HEK293 (cell line): ENCODE data around the gene KRTAP10-12.

Source experiments
- CTCF ChIA-PET: fragments of 350-600 bp; formaldehyde crosslinking; extraction: SDS; loops from one replicate; lab custom pipeline; 2021; ENCODE audit warnings: antibody characterized with exemption; lab: Yijun Ruan, JAX
- POLR2A ChIA-PET: fragments of 300-600 bp; formaldehyde crosslinking; extraction: SDS; loops from one replicate; lab custom pipeline; 2020; ENCODE audit warnings: antibody characterized with exemption, inconsistent platforms; lab: Yijun Ruan, JAX
- H3K27ac ChIP-seq: fragments of 200-500 bp; sonication (Bioruptor generic); 2 replicates; pipeline ENCODE4 v1.5.1; 2014; ENCODE audit warnings: low read depth, low read length, control low read depth, inconsistent platforms; ENCODE audit errors: extremely low read depth
- H3K36me3 ChIP-seq, 2 experiments: fragments of 200-500 bp in 1 of 2; sonication (Bioruptor generic) in 1 of 2; 1 replicate in 1 of 2; 2 replicates in 1 of 2; pipeline ENCODE4 v1.5.1; 2014 to 2017; ENCODE audit warnings: inconsistent platforms in 2 of 2, low read length in 2 of 2; ENCODE audit not compliant: control insufficient read depth in 2 of 2, insufficient read depth in 1 of 2
- H3K4me1 ChIP-seq: fragments of 200-500 bp; sonication (Bioruptor generic); 2 replicates; pipeline ENCODE4 v1.5.1; 2014; ENCODE audit warnings: mild to moderate bottlenecking, low read length, inconsistent platforms; ENCODE audit not compliant: control insufficient read depth, insufficient read depth
- H3K4me3 ChIP-seq: 2 replicates; pipeline ENCODE4 v1.5.1; 2011; ENCODE audit warnings: low read depth, mild to moderate bottlenecking, control low read depth, low read length, moderate library complexity
- H3K9me3 ChIP-seq: fragments of 200-500 bp; sonication (Bioruptor generic); 2 replicates; pipeline ENCODE4 v1.5.1; 2014; ENCODE audit warnings: low read depth, low read length, inconsistent platforms; ENCODE audit not compliant: control insufficient read depth, insufficient read depth
- GLI2 ChIP-seq: fragments of 450-650 bp; formaldehyde crosslinking; IDR thresholded peaks from 2 replicates; pipeline ENCODE4; 2017; ENCODE audit warnings: missing biosample characterization, missing genetic modification characterization, low read depth, borderline replicate concordance
- PATZ1 ChIP-seq: fragments of 450-650 bp; formaldehyde crosslinking; IDR thresholded peaks from 2 replicates; pipeline ENCODE4 v1.5.1; 2016; ENCODE audit warnings: missing biosample characterization, missing genetic modification characterization
- SALL2 ChIP-seq: fragments of 450-650 bp; formaldehyde crosslinking; IDR thresholded peaks from 2 replicates; pipeline ENCODE4 v1.5.0; 2017; ENCODE audit warnings: missing biosample characterization, mild to moderate bottlenecking, missing genetic modification characterization, borderline replicate concordance
- ZFP41 ChIP-seq: fragments of 450-650 bp; formaldehyde crosslinking; IDR thresholded peaks from 2 replicates; pipeline ENCODE4 v1.5.1; 2016; ENCODE audit warnings: missing biosample characterization, missing genetic modification characterization, borderline replicate concordance
- ZNF133 ChIP-seq: fragments of 450-650 bp; formaldehyde crosslinking; IDR thresholded peaks from 2 replicates; pipeline ENCODE4 v1.5.1; 2016; ENCODE audit warnings: missing biosample characterization, missing genetic modification characterization
- ZNF169 ChIP-seq: fragments of 450-650 bp; formaldehyde crosslinking; IDR thresholded peaks from 2 replicates; pipeline ENCODE4 v1.5.1; 2016; ENCODE audit warnings: missing biosample characterization, missing genetic modification characterization
- ZNF184 ChIP-seq: fragments of 450-650 bp; IDR thresholded peaks from 2 replicates; pipeline ENCODE4 v1.5.1; 2018; ENCODE audit warnings: missing biosample characterization, mild to moderate bottlenecking, missing genetic modification characterization
- ZNF19 ChIP-seq: fragments of 450-650 bp; formaldehyde crosslinking; IDR thresholded peaks from 2 replicates; pipeline ENCODE4; 2016; ENCODE audit warnings: missing biosample characterization, missing genetic modification characterization, low read depth
- ZNF2 ChIP-seq: fragments of 450-650 bp; formaldehyde crosslinking; IDR thresholded peaks from 2 replicates; pipeline ENCODE4 v1.5.1; 2016; ENCODE audit warnings: missing biosample characterization, missing genetic modification characterization
- ZNF248 ChIP-seq: fragments of 450-650 bp; formaldehyde crosslinking; IDR thresholded peaks from 2 replicates; pipeline ENCODE4 v1.5.1; 2017; ENCODE audit warnings: missing biosample characterization, missing genetic modification characterization
- ZNF274 ChIP-seq, 2 experiments: fragments of 200-500 bp in 1 of 2; fragments of 450-650 bp in 1 of 2; sonication (Bioruptor generic) in 1 of 2; formaldehyde crosslinking in 1 of 2; IDR thresholded peaks; 2 replicates each; pipeline versions ENCODE4 v1.5.1 to v1.6.1; 2014 to 2016; ENCODE audit warnings: borderline replicate concordance in 1 of 2, inconsistent platforms in 1 of 2, low read length in 1 of 2, missing biosample characterization in 1 of 2, missing genetic modification characterization in 1 of 2
- ZNF302 ChIP-seq: fragments of 450-650 bp; formaldehyde crosslinking; IDR thresholded peaks from 2 replicates; pipeline ENCODE4 v1.5.1; 2016; ENCODE audit warnings: missing biosample characterization, missing genetic modification characterization, low read depth
- ZNF366 ChIP-seq: fragments of 450-650 bp; formaldehyde crosslinking; conservative IDR thresholded peaks from 2 replicates; pipeline ENCODE4 v1.5.1; 2016; ENCODE audit warnings: missing biosample characterization, missing genetic modification characterization
- ZNF394 ChIP-seq: fragments of 450-650 bp; formaldehyde crosslinking; IDR thresholded peaks from 2 replicates; pipeline ENCODE4 v1.5.1; 2016; ENCODE audit warnings: missing biosample characterization, missing genetic modification characterization, mild to moderate bottlenecking, moderate library complexity, borderline replicate concordance
- ZNF404 ChIP-seq: fragments of 450-650 bp; formaldehyde crosslinking; IDR thresholded peaks from 2 replicates; pipeline ENCODE4 v1.5.1; 2017; ENCODE audit warnings: missing biosample characterization, missing genetic modification characterization
- ZNF449 ChIP-seq: fragments of 450-650 bp; formaldehyde crosslinking; IDR thresholded peaks from 2 replicates; pipeline ENCODE4 v1.5.1; 2017; ENCODE audit warnings: missing biosample characterization, mild to moderate bottlenecking, missing genetic modification characterization, moderate library complexity
- ZNF510 ChIP-seq: fragments of 450-650 bp; formaldehyde crosslinking; IDR thresholded peaks from 2 replicates; pipeline ENCODE4 v1.5.1; 2018; ENCODE audit warnings: mild to moderate bottlenecking, missing genetic modification characterization, missing biosample characterization; ENCODE audit not compliant: insufficient replicate concordance
- ZNF521 ChIP-seq: fragments of 450-650 bp; formaldehyde crosslinking; IDR thresholded peaks from 2 replicates; pipeline ENCODE4 v1.5.1; 2017; ENCODE audit warnings: missing biosample characterization, mild to moderate bottlenecking, missing genetic modification characterization
- ZNF596 ChIP-seq: fragments of 450-650 bp; IDR thresholded peaks from 2 replicates; pipeline ENCODE4 v1.5.0; 2018; ENCODE audit warnings: missing biosample characterization, mild to moderate bottlenecking, missing genetic modification characterization, moderate library complexity
- ZNF664 ChIP-seq: fragments of 450-650 bp; formaldehyde crosslinking; IDR thresholded peaks from 2 replicates; pipeline ENCODE4 v1.5.1; 2016; ENCODE audit warnings: missing biosample characterization, missing genetic modification characterization
- ZNF792 ChIP-seq: fragments of 450-650 bp; formaldehyde crosslinking; IDR thresholded peaks from 2 replicates; pipeline ENCODE4 v1.5.1; 2016; ENCODE audit warnings: missing biosample characterization, missing genetic modification characterization
- TF ChIP-seq, protein P1 (sequence below): fragments of 450-650 bp; formaldehyde crosslinking; conservative IDR thresholded peaks from 2 replicates; pipeline ENCODE4 v1.5.1; 2016; ENCODE audit warnings: low read depth, missing biosample characterization, missing genetic modification characterization
- TF ChIP-seq, protein P2 (sequence below): fragments of 450-650 bp; formaldehyde crosslinking; IDR thresholded peaks from 2 replicates; pipeline ENCODE4 v1.5.1; 2016; ENCODE audit warnings: missing biosample characterization, missing genetic modification characterization

The KRTAP10-12 gene

DNA sequence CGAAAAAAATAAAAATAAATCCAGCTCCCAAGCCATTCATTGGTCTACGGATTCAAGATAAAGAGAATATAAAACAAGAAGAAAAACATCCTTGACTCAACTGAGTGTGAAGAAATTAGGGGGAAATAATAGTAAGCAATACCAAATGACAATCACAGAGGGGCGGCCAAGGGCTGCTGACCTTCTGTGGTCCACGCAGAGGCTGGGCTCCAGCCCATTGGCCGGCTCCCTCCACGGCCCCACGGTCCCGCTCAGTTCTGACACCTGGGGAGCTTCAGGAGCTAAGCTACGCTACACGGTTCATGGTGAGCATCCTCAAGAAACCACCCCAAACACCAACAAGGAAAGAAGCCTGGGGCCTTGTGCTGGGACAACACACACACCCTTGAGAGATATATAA lies 400 bp upstream of the KRTAP10-12 start (continued):
- TF ChIP-seq, protein P1, sequence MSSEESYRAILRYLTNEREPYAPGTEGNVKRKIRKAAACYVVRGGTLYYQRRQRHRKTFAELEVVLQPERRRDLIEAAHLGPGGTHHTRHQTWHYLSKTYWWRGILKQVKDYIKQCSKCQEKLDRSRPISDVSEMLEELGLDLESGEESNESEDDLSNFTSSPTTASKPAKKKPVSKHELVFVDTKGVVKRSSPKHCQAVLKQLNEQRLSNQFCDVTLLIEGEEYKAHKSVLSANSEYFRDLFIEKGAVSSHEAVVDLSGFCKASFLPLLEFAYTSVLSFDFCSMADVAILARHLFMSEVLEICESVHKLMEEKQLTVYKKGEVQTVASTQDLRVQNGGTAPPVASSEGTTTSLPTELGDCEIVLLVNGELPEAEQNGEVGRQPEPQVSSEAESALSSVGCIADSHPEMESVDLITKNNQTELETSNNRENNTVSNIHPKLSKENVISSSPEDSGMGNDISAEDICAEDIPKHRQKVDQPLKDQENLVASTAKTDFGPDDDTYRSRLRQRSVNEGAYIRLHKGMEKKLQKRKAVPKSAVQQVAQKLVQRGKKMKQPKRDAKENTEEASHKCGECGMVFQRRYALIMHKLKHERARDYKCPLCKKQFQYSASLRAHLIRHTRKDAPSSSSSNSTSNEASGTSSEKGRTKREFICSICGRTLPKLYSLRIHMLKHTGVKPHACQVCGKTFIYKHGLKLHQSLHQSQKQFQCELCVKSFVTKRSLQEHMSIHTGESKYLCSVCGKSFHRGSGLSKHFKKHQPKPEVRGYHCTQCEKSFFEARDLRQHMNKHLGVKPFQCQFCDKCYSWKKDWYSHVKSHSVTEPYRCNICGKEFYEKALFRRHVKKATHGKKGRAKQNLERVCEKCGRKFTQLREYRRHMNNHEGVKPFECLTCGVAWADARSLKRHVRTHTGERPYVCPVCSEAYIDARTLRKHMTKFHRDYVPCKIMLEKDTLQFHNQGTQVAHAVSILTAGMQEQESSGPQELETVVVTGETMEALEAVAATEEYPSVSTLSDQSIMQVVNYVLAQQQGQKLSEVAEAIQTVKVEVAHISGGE: no peak
- TF ChIP-seq ZNF792 (tag by site-specific recombination) (no peak), ZNF302 (no peak), ZNF664 (tag by site-specific recombination) (no peak), ZNF394 (tag by site-specific recombination) (no peak), ZNF404 (tag by site-specific recombination) (no peak), ZNF133 (tag by site-specific recombination) (no peak), ZNF274 (IDR thresholded peaks at IDR 0.05; ENCODE audit: low read length) (no peak), ZNF274 (tag by site-specific recombination; IDR thresholded peaks at IDR 0.05; ENCODE audit: borderline replicate concordance) (no peak), ZNF596 (tag by site-specific recombination) (no peak), PATZ1 (tag by site-specific recombination) (no peak), GLI2 (tag by site-specific recombination) (no peak), ZNF2 (no peak), ZFP41 (no peak), ZNF510 (tag by site-specific recombination) (no peak)
- TF ChIP-seq, protein P2, sequence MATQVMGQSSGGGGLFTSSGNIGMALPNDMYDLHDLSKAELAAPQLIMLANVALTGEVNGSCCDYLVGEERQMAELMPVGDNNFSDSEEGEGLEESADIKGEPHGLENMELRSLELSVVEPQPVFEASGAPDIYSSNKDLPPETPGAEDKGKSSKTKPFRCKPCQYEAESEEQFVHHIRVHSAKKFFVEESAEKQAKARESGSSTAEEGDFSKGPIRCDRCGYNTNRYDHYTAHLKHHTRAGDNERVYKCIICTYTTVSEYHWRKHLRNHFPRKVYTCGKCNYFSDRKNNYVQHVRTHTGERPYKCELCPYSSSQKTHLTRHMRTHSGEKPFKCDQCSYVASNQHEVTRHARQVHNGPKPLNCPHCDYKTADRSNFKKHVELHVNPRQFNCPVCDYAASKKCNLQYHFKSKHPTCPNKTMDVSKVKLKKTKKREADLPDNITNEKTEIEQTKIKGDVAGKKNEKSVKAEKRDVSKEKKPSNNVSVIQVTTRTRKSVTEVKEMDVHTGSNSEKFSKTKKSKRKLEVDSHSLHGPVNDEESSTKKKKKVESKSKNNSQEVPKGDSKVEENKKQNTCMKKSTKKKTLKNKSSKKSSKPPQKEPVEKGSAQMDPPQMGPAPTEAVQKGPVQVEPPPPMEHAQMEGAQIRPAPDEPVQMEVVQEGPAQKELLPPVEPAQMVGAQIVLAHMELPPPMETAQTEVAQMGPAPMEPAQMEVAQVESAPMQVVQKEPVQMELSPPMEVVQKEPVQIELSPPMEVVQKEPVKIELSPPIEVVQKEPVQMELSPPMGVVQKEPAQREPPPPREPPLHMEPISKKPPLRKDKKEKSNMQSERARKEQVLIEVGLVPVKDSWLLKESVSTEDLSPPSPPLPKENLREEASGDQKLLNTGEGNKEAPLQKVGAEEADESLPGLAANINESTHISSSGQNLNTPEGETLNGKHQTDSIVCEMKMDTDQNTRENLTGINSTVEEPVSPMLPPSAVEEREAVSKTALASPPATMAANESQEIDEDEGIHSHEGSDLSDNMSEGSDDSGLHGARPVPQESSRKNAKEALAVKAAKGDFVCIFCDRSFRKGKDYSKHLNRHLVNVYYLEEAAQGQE (tag by site-specific recombination): no peak

DNA sequence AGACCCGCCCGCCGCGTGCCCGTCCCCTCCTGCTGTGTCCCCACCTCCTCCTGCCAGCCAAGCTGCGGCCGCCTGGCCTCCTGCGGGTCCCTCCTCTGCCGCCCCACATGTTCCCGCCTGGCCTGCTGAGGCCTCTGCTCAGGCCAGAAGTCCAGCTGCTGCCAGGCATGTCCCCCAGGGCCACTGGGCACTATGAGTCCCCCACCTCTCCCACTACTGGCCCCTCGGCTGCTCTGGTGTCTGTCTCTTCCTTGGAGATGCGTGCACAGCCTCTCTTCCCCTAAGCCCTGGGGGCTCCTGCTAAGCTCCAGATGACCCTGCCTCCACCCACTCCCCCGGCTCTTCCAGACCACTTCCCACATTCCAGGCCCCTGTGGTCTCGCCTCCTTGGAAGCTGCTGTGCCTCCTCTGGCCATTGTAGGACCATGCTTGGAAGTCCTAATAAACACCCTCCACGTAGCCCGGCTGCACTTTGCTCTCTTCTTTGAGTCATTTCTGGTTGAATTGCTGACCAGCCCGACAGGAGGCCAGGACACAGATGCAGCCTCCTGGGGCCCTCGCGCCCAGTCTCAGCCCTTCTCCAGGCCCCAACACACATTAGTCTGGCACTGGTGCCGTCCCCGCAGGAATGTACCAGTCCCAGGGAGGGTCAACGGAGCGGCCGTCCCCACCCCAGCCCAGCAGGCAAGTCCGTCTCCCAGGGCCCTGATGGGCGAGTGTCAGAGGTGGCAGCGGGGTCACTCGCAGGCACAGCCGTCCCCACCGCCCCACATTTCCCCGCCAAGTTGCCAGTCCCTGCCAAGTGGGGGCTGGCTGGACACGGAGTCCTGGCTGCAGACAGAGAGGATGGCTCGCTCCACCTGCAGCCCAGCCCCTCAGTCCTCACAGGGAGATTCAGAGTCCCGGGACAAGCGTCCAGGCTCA lies 1.1 kb downstream of the KRTAP10-12 start:
- CTCF ChIA-PET: interaction anchor here (0.7 kb wide), 1 partner anchor 175 kb away, joined by 3 read pairs; no protein-coding TSS in a partner anchor
- POLR2A ChIA-PET: no interaction called here
- Histone ChIP-seq H3K4me1 (no peaks in the 10 kb centered on the region), H3K36me3 (no peaks in the 10 kb centered on the region), H3K27ac (no peak overlapping the region), H3K9me3 (no peaks in the 10 kb centered on the region; the same call in 1 of the 2 replicates), H3K4me3 (no peak overlapping the region)
- TF ChIP-seq SALL2 (no peak), ZNF19 (no peak), ZNF184 (tag by site-specific recombination) (no peak), ZNF521 (tag by site-specific recombination) (no peak), ZNF169 (tag by site-specific recombination) (no peak), ZNF248 (tag by site-specific recombination) (no peak), ZNF449 (no peak), ZNF366 (tag by site-specific recombination) (no peak)
